DMS79 (cell line): ENCODE measurements around the gene ACTN2.

ENCODE experiments used
- DNase-seq: peaks from one replicate; lab custom pipeline; 2025; lab: John Stamatoyannopoulos, UW

The ACTN2 gene

DNA sequence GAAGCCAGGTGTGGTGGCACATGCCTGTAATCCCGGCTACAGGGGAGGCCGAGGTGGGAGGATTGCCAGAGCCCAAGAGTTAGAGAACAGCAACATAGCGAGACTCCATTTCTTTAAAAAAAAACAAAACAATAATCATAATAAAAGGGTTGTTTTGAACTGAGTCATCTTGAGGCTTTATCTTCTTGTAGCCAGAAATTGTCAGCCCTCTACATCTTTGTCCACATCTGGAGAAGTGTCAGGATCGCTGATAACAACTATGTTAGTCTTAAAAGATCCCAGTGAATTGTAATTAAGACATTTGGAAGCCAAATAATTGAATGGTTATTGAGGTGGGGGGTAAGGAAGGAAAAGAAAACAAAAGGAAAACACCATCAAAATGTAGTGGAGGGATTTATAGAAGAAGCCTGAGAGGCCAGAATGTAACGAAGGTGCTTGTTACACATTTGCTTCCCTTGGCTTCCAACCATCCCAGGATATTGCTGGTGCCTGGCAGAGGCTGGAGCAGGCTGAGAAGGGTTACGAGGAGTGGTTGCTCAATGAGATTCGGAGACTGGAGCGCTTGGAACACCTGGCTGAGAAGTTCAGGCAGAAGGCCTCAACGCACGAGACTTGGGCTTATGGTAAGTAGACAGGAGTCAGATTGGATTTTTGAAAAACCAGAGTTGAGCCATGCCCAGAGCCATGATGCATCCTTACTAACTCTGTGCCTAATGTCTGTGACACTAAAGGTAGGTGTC lies 56.3 kb downstream of the ACTN2 start:
- no peak for DNase-seq

DNA sequence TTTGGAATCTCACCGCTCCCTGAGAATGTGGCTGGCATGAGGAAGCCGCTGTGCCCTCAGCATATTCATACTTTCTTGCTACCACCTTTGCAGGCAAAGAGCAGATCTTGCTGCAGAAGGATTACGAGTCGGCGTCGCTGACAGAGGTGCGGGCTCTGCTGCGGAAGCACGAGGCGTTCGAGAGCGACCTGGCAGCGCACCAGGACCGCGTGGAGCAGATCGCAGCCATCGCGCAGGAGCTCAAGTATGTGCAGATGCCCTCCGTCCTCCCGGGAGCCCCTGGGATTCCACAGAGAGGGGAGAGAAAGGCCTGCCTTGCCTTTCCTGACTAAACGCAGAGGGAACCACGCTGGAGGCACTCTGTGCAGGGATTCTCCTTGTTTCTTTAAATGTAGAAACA lies 58.2 kb downstream of the ACTN2 start:
- no peak for DNase-seq

DNA sequence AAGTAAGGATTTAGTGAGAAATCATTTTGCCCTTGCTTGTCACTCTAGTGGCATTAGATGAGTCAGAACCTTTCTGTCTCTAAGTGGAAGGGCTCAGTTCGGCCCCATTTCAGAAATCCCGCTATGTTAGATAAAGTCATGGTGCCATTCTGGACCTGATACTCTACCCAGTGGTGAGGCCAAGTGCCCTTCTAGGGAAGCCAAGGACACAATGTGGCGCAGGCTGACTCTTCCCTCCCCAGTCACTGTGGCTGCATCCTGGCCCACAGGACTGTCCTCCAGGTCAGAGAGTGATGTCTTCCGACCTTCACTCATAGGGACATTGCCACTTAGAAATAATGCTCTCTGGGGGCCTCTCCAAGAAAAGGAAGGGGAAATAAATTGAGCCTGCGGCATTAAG lies 60.5 kb downstream of the ACTN2 start:
- no peak for DNase-seq

GRCh38 chr1:236747311-236747985 lies 61.1 kb downstream of the ACTN2 start:
- DNase-seq, result no peak

- DNase-seq, result no peak
Measured at GRCh38 chr1:236748268-236748870, 62.1 kb downstream of the ACTN2 start.

GRCh38 chr1:236750928-236751327 lies 64.6 kb downstream of the ACTN2 start:
- DNase-seq, result no peak

GRCh38 chr1:236751385-236751784 lies 65.1 kb downstream of the ACTN2 start:
- DNase-seq, result no peak

- no peak for DNase-seq
Measured at GRCh38 chr1:236751935-236752334, 65.6 kb downstream of the ACTN2 start.

GRCh38 chr1:236753516-236753915 lies 67.2 kb downstream of the ACTN2 start:
- no peak for DNase-seq

DNA sequence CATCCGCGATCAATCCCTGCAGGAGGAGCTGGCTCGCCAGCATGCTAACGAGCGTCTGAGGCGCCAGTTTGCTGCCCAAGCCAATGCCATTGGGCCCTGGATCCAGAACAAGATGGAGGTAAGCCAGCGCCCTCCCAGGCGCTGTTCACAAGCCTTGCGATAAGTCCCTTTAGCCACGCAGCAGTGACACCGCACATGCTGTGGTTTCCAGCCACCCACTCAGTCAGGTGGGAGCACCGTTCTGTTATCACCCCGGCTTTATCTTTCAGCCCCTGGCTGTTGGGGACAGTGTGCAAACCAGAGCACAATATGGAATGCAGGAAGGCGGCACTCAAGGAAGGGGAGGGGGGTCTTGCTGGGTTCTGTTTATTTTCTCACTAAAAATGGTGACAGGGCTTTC lies 67.7 kb downstream of the ACTN2 start:
- no peak for DNase-seq

GRCh38 chr1:236754525-236755210 lies 68.4 kb downstream of the ACTN2 start:
- no peak for DNase-seq

DNA sequence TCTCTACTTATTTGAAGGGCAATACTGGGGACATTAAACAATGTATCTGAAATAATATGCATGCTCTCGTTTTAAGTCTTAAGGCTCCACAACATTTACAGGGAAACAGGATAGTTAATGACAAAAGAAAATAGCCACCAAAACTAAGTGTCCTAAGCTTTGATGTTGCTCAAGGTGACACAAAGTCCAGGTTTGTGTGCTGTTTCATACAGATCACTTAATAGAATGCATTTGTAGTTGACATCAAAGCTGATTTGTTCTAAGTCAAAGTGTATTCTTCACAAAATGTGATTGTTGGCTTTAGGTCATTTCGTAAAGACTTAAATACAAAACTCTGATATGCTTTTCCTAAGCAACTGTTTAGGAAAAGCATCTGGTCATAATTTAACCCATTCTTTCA lies 71.3 kb downstream of the ACTN2 start:
- DNase-seq, result no peak

DNA sequence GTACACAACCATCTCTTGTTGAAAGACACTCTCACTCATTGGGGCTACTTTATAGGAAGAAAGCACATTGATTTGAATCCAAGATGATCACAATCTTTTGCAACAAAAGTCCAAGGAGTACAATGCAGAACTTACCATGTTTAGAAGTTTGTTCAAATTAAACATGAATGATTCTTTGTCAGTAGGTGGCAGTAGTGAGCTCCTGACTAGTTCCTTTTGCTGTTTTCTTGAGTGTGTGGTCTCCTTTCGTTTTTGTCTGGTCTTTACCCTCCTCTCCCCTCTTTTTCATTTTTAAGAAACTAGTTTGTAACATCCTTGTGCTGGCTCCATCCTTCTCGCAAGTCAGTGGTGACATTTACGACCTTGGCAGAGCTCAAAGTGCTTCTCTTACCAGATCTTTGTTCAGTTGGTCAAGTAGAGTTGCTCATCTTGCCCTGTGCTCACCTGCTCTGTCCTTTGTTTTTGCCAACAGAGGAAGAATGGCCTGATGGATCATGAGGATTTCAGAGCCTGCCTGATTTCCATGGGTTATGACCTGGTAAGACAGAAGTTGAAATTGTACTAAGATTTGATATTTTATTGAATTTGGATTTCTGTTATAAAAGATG lies 73.1 kb downstream of the ACTN2 start:
- no peak for DNase-seq

DNA sequence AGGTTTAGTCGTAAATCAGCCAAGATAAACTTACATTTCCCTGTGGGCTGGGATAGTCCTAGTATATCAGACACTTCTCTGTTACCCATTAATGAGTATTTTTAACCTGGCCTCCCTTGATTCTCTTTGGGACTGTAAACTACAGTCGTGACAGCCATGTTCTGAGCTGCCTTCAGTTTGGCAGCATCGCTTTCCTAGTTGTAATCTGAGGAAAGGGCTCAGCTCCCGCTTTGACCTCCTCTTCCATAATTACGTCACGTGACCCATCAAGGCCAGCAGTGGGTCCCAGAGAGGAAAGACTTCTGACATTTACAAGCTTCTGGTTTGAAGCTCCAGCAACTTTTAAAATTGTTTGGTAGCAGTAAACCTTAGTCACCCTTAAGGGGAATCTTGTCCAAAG lies 74.2 kb downstream of the ACTN2 start:
- DNase-seq, result peak; percentile 35

GRCh38 chr1:236760986-236761385 lies 74.7 kb downstream of the ACTN2 start:
- no peak for DNase-seq

- DNase-seq, result no peak
Measured at GRCh38 chr1:236761397-236762132, 75.3 kb downstream of the ACTN2 start.

GRCh38 chr1:236762410-236762809 lies 76.1 kb downstream of the ACTN2 start:
- DNase-seq, result no peak

- no peak for DNase-seq
Measured at GRCh38 chr1:236765831-236766230, 79.5 kb downstream of the ACTN2 start.

- no peak for DNase-seq
Measured at GRCh38 chr1:236766506-236766905, 80.2 kb downstream of the ACTN2 start.

- no peak for DNase-seq
Measured at GRCh38 chr1:236767276-236767675, 81.0 kb downstream of the ACTN2 start.

DNA sequence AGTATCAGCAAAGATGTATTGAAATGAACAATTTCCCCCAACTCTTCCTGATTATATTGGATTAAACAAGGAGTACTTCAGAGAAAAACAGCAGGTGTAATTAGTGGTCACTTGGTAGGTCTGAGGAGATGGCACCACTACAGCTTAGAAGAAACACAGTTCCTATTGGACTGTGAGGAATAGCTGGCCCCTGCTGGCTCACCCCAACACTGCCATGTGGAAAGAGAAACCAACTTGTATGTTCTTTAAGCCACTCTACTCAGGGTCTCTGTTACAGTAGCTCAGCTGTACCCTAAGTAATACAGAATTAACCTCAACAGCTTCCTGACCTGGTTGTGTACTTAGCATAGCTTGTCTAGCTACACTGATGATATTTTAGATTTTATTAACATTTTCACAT lies 82.3 kb downstream of the ACTN2 start:
- DNase-seq, result no peak

DNA sequence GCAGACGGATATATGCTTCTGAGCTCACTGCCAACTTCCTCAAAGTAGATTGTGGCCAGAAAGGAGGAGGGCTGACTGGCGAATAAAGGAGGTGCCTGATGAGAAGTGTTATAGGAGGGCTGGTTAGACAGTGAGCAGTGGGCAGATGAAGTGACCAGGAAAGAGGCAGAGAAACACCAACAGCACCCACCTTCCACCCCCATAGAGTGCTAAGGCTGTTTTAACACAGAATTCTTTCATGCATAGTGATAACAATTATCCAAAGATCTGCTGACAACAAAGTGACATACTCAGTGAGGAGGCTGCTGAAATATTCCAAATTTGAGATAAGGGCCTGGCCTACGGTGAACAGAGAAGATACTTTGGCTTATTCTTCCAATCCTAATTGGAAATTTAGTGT lies 87.6 kb downstream of the ACTN2 start:
- no peak for DNase-seq
